NCI-H2196 (cell line): Measurements from ENCODE around the gene NTRK2.

Experiments
- DNase-seq: peaks from one replicate; lab custom pipeline; 2025; ENCODE audit not compliant: unreplicated experiment; lab: John Stamatoyannopoulos, UW

The NTRK2 gene

DNA sequence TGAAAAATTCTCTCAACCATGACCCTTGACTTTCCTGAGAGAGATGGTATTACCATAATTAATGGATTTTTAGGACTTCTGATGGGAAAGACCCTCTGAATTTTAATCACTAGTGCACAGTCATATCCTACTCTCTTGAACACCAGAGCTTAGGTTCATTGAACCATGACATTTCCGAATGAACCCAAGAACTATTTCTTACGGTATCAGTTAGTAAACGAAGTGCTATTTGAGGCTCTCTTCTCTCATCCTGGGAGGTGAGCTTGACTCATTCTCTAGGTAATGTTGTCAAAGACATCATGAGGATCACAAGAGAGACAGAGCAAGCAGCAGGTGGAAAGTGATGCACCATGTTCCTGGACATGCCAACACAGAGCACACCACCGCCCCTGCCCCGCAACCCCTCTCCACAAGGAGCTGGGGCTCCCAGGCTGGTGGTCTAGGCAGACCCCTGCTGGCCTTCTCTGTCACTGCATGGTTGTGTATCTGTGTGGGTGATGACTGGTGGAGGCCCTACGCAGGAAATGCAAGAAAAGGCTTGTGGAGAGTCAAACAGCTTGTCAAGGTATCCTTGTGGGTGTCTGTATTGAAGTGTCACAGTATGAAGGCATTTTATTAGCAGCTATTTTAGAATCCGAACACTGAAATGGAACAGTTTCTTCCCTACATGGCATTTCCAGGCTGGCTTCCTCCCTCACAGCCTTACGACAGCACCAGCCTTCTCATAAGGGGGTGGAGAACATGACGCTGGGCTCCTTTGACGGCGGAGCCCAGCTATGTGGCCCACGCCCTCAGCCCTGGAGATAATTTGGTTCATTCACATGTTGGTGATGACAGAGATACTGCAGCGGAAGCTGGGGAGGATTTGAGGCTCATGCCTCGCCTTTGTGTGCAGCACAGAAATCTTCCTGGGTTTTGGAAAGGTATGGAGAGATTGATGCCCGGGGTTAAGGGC lies 297.6 kb downstream of the NTRK2 start:
- DNase-seq = no peak

DNA sequence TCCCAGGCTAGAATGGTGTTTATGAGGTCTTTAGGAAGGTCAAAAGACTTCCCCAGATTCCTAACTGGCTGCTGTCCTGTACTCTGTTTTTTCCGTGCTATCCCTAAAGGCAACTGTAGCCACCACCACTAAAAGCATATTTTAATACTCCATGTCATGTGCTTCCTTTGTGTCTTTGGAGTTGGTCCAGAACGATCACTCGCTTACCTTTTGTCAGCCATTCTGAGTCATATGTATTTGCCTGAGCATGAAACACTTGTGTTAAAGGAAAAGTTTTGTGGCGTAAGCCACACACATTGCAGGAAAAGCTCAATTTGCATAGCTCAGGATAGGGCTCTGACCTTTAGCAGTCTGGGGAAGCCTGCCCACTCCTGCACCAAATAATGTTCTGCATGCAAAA lies 299.6 kb downstream of the NTRK2 start:
- no peak for DNase-seq

DNA sequence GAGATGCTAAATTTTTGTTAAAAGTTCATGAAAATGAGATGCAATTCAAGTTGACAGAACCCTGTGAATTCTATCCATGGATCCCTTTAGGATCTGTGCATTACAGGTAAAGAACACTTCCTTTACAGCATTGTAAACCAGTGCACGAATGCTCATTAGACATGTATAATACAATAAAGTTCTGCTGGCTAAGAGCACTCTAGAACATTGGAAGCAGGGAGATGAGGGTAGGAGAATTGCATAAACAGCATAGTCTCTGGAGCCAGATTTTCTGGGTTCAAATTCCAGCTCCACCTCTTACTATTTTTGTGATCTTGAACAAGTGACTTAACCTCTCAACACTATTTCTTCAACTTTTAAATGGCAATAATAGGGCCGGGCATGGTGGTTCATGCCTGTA lies 300.2 kb downstream of the NTRK2 start:
- no peak for DNase-seq

DNA sequence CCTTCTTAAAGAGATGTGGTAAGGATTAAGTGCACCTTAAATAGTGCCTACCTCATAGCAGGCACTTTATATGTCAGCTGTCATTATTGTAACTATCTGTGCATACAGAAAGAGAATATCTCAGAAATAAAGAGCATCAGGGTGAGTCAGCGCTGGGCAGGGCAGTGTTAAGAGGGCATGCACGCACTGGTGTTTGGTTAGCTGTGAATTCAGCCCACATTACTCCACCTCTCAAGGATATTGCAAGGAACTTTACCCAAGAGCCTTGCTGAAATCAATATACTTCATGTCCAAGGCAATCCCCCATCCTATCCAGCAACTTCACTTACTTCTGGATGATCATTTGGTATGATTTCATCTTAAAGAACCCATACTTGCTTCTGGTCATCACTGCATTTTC lies 300.9 kb downstream of the NTRK2 start:
- no peak for DNase-seq

DNA sequence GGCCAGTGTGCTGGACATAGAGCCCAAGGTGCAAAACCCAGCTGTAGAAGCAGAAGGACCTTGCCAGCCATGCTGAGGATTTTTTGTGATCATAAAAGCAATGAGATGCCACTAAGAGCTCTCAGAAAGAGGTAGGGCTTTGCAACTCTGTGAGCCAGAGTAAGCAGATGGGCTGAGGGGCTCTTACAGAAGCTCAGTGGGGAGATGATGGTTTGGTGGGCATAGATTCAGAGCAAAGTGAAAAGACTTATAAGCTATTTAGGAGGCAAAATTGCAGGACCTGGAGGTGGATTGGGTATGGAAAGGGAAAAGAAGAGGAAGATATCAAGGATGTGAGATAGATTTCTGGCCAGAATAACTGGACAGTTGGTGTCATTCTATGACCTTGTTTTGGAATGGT lies 302.0 kb downstream of the NTRK2 start:
- no peak for DNase-seq

DNA sequence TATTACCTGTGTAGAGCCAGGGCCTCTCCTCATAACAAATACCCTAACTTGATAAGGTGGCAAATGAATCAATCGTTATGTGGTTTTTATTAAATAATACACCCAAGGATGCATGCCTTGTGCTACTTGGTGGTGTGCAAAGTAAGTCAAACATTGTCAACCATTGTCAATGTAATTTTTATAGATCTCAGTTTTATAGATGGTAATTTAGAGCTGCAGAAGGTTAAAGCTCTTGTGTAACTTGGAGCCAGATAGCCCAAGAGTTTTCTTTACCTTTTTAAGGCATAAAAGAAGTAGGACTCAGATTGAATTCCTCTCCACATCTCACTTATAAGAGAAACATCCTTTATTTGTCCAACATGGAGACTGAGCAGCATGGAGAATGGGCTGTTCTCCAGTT lies 304.7 kb downstream of the NTRK2 start:
- no peak for DNase-seq

DNA sequence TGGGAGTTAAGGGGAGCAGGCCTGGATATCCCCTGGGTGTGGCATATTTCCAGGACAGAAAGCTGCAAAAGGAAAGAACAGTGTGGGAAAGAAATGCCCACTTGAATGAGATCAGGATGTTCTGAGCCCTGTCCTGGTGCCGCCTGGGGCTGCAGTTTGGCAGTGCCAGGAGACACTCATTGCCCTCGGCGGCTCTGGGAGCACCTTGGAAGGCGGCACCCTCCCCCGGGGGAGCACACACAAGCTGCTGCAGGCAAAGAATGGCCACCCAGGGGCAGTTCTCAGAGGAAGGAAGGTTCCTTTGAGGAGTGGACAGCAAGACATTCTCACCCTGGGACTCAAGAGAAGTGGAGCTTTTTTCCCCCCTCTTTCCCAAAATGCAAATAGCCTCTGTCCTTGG lies 305.3 kb downstream of the NTRK2 start:
- DNase-seq = no peak

DNA sequence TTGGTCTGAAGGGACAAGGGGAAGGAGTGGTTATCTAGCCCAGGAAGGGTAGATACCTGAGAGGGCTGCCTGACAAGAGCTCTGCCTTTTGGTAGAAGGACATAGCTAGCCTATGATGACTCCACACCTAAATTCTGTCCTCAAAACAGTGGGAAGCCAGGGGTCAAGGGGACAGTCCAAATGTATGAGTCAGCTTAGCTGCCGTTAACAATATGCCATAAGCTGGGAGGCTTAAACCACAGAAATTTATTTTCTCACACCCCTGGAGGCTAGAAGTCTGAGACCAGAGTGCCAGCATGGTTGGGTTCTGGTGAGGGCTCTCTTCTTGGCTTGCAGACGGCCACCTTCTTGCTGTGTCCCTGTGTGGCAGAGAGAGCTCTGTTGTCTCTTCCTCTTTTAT lies 306.4 kb downstream of the NTRK2 start:
- DNase-seq = no peak

DNA sequence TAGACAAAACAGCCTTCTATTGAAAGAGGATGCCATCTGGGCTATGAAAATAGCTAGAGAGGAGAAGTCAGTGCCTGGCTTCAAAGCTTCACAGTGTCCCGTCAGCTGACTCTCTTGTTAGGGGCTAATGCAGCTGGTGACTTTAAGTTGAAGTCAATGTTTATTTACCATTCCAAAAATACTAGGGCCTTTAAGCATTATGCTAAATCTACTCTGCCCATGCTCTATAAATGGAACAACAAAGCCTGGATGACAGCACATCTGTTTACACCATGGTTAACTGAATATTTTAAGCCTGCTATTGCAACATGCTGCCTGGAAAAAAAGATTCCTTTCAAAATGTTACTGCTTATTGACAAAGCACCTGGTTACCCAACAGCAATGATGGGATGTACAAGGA lies 309.1 kb downstream of the NTRK2 start:
- no peak for DNase-seq

DNA sequence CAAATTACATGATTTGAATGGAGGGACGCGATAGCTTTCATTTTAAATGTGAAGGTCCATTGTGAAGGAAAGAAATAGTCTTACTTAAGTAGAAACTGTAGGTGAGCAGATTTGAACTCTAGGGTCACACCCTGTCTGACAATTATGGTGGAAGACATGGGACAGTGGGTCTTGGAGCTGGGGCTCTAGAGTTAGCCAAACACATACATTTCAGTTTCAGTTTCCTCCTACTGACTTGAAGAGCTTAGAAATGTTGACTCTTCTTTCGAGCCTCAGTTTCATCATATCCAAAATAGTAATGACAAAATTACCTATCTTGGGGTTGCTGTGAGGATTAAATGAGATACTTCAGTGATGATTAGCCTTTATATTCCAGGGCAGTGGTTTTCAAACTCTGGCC lies 314.2 kb downstream of the NTRK2 start:
- no peak for DNase-seq

DNA sequence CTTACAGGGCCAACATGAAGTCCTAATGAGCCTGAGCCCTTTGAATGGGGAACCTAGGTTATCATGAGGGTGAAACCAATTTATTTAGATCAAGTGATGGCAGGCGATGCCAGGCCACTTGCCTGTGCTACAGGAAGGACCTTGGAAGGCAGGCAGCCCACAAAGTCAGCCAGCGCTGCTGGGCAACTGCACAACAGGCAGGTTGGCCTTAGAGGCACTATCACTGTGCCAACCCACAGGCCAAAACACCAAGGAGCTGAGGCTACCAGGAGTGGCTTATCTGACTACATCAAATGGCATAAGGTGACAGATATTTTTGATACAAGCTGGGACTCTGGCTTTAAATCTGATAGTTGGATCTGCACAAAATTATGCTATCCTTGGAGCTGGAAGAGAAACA lies 319.1 kb downstream of the NTRK2 start:
- DNase-seq = no peak

DNA sequence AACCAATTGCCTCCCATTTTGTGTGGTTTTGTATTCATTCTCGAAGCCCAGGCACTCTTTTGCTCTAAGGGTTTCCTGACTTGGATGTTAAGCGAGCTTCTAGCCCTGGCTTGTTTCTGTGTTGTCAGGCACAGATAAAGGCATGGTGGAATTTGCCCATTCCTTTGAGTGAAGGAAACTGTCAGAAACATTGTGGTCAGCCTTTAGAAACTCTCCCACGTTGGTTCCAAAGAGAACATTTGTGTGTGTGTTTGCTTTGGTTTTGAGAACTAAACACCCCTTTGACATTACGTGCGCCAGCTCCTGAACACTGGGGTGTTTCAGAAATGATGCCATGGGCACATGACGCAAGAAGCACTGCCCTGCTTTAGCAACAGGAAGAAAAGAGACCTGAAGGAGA lies 320.9 kb downstream of the NTRK2 start:
- DNase-seq = no peak

DNA sequence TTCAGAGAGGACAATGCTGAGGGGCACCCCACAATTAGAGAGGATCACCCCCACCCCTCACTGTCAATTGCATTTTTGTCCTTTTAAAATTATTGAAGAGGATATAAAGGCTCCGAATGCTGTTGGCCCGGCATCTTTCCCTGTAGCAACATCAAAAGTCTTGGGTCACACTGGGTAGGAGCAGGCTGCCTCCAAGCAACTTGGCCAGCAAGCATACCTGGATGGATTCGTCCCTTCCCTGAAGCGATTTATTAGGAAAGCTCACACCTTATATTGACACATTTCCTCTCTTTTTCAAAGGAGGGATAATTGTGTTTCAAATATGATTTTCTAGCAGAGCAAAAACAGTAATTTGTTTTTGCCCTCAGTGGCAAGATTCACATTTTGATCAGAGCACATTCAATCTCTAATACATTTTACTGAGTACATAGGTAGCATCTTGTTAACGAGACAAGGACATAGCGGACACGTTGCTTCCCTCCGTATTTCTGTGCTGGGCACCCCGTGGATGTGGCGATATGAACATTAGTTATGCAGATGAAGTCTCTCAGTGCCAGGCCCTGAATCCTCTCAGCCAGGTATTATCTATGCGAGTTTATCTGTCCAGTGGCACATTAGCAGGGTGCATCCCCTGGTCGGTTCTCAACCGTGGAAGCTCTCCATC lies 321.5 kb downstream of the NTRK2 start:
- no peak for DNase-seq

DNA sequence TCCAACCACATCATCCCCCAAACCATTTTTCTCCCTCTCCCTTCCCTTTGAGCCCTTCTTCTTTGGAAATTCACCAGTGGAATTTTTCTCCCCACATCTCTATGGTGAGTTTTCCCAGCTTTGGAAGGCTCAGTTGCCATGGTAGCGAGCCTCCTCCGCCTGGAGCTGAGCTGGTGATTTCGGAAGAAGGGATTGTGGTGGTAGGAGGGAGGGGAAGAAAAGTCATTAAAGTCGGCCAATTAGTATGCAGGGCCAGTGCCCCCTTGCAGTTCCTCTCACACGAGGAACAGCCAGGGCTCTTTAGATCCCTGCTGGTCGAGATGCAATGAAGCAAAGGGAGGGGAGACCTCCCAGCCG lies 322.0 kb downstream of the NTRK2 start:
- no peak for DNase-seq

DNA sequence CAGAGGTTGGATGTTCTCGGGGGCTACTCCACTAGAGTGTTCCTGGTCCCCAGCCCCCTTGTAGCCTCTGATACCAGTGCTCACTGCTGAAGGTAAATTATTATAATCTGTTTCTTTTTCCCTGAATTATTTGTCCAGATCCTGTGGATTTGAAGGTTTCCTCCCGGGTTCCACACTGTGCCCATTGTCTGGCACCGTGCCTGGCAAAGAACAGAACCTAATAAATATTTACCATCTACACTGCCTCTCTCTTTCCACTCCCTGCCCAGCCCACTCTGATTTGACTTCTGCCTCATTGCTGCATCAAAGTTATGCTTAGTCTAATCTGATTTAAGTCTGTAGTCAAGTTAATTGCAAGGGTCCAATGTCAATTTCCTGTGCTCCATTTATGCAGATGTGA lies 322.9 kb downstream of the NTRK2 start:
- no peak for DNase-seq

DNA sequence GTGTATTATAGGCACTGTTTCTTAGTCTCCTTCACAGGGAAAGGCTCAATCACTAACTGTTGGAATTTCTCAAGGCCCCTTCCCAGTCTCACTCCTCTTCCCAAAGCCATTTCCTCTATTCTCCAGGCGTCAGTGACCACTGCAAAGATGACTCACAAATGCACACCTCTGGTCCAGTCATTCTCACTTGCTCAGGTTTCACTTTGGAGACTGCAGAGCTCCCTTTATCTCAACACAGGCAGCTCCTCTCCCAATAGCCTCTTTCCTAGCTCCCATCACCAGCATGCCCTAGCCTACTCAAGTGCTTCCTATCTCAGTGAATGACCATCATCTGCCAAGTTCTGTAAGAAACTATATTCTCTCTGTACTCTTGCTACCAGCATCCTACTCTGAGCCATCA lies 323.6 kb downstream of the NTRK2 start:
- no peak for DNase-seq

DNA sequence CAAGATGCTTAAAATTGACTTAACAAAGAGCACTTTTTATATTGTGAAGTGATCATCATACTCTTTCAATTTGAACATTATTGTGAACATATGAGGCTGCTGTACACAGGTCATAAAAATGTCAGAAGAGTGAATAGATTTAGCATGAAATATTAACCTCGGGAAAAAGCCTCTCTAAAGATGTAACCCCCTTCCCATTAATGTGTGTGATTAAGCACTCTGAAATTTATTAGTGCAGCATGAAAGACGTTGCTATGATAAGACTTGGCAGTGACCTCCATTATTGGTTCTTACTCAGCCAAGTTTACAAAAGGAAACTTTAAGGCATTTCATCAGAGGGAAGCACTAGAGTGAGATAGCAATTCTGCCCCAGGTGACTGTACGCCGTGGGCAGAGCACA lies 326.5 kb downstream of the NTRK2 start:
- no peak for DNase-seq

DNA sequence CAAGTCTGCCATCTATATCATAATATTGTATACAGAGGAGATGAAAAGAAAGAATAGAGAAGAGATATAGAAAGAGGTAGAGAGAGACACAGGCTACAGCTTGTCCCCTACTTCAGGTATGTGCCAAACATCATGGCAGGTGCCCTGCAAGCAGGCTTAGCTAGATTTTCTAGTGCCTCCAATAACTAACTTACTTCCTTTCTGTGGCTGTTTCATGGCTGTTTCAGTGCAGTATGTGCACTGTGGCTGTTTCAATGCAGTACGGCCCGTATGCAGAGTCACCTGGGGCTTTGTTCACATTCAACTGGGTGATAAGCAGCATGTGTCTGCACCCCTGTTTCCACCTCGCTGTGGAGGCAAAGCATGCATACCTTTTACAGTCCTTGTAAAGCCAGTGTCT lies 327.2 kb downstream of the NTRK2 start:
- no peak for DNase-seq

DNA sequence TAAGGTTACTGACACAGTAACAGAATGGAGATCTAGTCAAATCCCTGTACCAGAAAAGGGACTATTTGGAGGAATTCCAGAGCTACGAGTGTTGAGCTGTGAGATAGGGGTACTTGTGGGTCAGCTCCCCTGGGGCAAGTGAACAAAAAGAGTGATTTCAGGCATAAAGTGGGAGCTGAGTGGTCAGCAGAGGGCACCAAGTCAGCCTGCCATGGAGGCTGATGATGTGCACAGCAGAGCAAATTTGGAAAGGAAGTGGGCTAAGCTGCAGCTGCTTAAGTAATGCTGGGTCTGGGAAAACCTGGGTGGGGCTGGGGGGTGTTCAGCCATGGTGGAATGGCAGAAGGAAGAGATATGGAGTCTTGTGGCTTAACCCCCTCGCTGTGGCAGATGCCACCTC lies 327.9 kb downstream of the NTRK2 start:
- DNase-seq = no peak

DNA sequence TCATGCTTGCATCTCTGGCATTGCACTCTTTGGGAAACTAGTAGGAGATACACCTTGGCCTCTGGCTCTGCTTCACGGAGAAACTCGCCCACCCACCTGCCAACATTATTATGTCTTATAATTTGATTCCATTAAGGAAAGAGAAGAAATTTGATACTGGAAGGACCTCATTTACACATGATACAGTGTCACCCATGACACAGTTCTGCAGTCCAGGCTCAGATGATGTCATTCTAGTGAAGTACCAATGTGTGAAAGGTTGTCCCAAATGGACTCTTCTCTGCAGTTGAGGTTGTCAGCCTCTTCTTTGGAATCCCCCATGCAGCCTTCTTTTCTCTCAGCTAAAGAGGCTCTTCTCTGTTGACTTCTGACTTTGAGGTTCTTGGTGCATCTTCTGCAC lies 329.1 kb downstream of the NTRK2 start:
- no peak for DNase-seq

DNA sequence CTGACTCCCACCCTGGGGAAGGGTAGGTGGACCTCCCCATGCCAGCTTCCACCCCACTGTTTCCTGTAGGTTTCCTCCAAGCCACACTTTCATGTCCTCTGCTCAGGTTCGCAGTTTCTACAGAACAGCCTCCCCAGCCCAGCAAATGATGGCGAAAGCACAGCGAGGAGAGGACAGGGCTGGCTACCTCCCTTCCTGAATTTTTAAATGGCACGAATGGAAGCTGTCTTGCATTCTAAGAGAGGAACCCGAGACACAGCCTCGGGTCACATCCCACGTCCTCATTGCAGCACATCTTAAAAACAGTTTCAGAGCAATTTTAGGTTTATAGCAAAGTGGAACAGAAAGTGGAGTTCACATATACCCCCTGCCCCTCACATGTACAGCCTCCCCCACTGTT lies 330.3 kb downstream of the NTRK2 start:
- no peak for DNase-seq

DNA sequence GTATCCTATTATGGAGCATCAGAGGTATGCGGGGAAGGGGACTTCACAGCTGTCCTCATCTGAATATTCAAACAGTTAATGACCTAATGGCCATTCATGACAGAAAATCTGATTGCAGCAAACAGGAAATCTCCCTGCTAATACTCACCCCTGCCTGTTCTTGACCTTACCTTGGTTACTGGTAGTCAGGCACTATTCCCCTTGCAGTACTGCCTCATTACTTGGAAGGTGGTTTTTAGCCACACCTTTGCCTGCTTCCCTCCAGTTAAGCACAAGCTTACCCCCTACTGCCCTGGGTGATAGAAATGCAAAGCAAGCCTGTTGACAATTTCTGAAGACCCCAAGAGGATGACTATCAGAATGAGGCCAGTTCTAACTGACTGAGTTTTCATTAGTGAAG lies 332.4 kb downstream of the NTRK2 start:
- DNase-seq = no peak
